Cardiac muscle cell (in vitro differentiated cells and primary cell): ENCODE data around the gene KCNN4. TPM values are rescaled to one million over a fixed set of nuclear protein-coding genes. Genes with fewer than 3 reads are reported as not detected.
A peak's percentile ranks its signal among the peaks of the same experiment; 100 is the strongest.

ENCODE experiments used
- DNase-seq, 2 donors: peaks; one replicate each; pipeline versions ENCODE4 v3.0.0 to v3.0.0-alpha.2; 2010 to 2017; ENCODE audit warnings: low read depth in 1 of 2, low spot score in 1 of 2
- H3K27ac ChIP-seq: fragments of 200-600 bp; sonication (generic); 2 replicates; pipeline ENCODE4 v1.5.1; 2016
- H3K27me3 ChIP-seq: fragments of 200-600 bp; sonication (generic); 2 replicates; pipeline ENCODE4 v1.6.0; 2016; ENCODE audit warnings: control low read depth
- H3K36me3 ChIP-seq: fragments of 200-600 bp; sonication (generic); 2 replicates; pipeline ENCODE4 v1.5.1; 2016; ENCODE audit warnings: control low read depth
- H3K4me1 ChIP-seq: fragments of 200-600 bp; sonication (generic); 2 replicates; pipeline ENCODE4 v1.8.1; 2017; ENCODE audit warnings: low read depth, mild to moderate bottlenecking, mixed run types
- H3K4me3 ChIP-seq: fragments of 200-600 bp; sonication (generic); 2 replicates; pipeline ENCODE4 v1.5.1; 2016; ENCODE audit warnings: mild to moderate bottlenecking
- H3K9me3 ChIP-seq: fragments of 200-600 bp; sonication (generic); 2 replicates; pipeline ENCODE4 v1.5.1; 2017; ENCODE audit warnings: low read depth, mild to moderate bottlenecking, control low read depth
- CTCF ChIP-seq: IDR thresholded peaks from 2 replicates; pipeline ENCODE4 v1.5.1; 2012; ENCODE audit warnings: low read depth, mild to moderate bottlenecking, low read length
- polyA plus RNA-seq: library from polyadenylated mRNA; unstranded; fragments of >200 nt; fragmentation: Nextera tagmentation; extraction: Ambion mirVana; gene quantifications from 2 replicates; pipeline ENCODE4 v1.2.1, GENCODE V29; 2016
- total RNA-seq: library from RNA; depleted of rRNA; stranded (reverse); fragments of >200 nt; gene quantifications from 2 replicates; pipeline ENCODE4 v1.2.3, GENCODE V29; 2016

The KCNN4 gene
- total and polyA plus RNA-seq, 2 experiments from 2014 or later: 1.5 TPM; not detected in 1

- no peaks in the 10 kb centered on the region for H3K9me3 ChIP-seq
- no peaks in the 10 kb centered on the region for H3K36me3 ChIP-seq
- no peak for DNase-seq
- H3K27me3 ChIP-seq: no peaks in the 10 kb centered on the region
- no peak for TF ChIP-seq CTCF
- H3K27ac ChIP-seq: no peak overlapping the region
- H3K4me1 ChIP-seq: no peaks in the 10 kb centered on the region
- no peak overlapping the region for H3K4me3 ChIP-seq
These were observed 53.2 kb downstream of the KCNN4 start for GRCh38 chr19:43727593-43727853.

- TF ChIP-seq CTCF: no peak
- no peaks in the 10 kb centered on the region for H3K36me3 ChIP-seq
- H3K4me3 ChIP-seq: no peak overlapping the region
- no peaks in the 10 kb centered on the region for H3K4me1 ChIP-seq
- DNase-seq: peak in 1 of 2 donors; percentile 12
- no peak overlapping the region for H3K27ac ChIP-seq
- H3K9me3 ChIP-seq: no peaks in the 10 kb centered on the region
- H3K27me3 ChIP-seq: no peaks in the 10 kb centered on the region
These were observed 53.8 kb downstream of the KCNN4 start for GRCh38 chr19:43726736-43727592.

DNA sequence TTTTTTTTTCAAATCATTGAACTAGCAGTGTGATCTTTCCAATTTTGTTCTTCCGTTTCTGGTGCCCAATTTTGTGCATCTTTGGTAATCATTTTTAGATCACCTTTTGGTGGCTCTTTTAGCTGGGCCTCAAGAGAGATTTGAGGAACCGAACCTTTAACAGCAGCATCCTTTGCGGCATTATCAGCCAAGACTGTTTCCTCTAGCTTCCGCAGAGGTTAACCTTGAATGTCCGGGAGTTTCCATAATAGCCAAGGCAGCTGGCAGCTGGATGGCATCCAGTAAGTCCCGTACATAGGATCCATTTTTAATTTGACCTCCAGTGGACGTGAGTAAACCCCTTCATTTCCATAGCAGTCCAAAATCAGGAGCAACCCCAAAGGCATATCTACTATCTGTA lies 55.3 kb downstream of the KCNN4 start:
- peak in 1 of 2 donors; percentile 18 for DNase-seq
- H3K27me3 ChIP-seq: no peaks in the 10 kb centered on the region
- no peak overlapping the region for H3K4me3 ChIP-seq
- no peak for TF ChIP-seq CTCF
- H3K27ac ChIP-seq: no peak overlapping the region
- H3K36me3 ChIP-seq: no peaks in the 10 kb centered on the region
- no peaks in the 10 kb centered on the region for H3K4me1 ChIP-seq
- H3K9me3 ChIP-seq: no peaks in the 10 kb centered on the region

DNA sequence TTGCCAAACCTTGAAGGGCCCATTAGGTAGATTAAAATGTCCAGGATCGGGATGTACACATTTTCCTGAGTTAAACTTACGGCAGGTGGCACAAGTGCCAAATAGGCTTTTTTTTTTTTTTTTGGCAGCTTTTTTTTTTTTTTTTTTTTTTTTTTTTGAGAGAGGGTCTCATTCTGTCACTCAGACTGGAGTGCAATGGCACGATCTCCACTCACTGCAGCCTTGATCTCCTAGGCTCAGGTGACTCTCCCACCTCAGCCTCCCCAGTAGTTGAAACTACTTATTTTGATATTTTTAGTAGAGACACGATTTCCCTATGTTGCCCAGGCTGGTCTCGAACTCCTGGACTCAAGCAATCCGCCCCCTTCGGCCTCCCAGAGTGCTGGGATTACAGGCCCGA lies 55.9 kb downstream of the KCNN4 start:
- TF ChIP-seq CTCF: no peak
- H3K9me3 ChIP-seq: no peaks in the 10 kb centered on the region
- no peak overlapping the region for H3K27ac ChIP-seq
- no peak for DNase-seq
- H3K27me3 ChIP-seq: no peaks in the 10 kb centered on the region
- H3K4me3 ChIP-seq: no peak overlapping the region
- H3K4me1 ChIP-seq: no peaks in the 10 kb centered on the region
- H3K36me3 ChIP-seq: no peaks in the 10 kb centered on the region

DNA sequence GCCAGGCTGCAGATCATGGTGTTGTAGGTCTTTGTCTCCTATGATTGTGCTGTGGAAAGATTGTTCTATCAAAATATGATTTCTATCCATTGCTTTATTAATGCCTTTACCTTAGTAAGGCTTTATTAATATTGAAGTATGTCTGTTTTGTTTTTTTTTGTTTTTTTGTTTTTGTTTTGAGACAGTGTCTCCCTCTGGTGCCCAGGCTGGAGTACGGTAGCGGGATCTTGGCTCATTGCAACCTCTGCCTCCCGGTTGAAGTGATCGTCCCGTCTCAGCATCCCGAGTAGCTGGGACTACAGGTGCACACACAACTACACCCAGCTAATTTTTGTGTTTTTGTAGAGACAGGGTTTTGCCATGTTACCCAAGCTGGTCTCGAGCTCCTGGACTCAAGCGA lies 57.2 kb downstream of the KCNN4 start:
- no peak overlapping the region for H3K27ac ChIP-seq
- no peaks in the 10 kb centered on the region for H3K27me3 ChIP-seq
- no peak for DNase-seq
- no peaks in the 10 kb centered on the region for H3K4me1 ChIP-seq
- H3K36me3 ChIP-seq: no peaks in the 10 kb centered on the region
- TF ChIP-seq CTCF: peak; percentile 37
- H3K4me3 ChIP-seq: no peak overlapping the region
- no peaks in the 10 kb centered on the region for H3K9me3 ChIP-seq
